Esophagus squamous epithelium (tissue), 5 donors: ENCODE results near the gene TRPV2. TPM values are rescaled to one million over a fixed set of nuclear protein-coding genes. Genes with fewer than 3 reads are reported as not detected.

Experiments used
- DNase-seq: peaks from one replicate; lab custom pipeline; 2025; lab: John Stamatoyannopoulos, UW
- H3K27ac ChIP-seq, 4 donors: fragments of 200-600 bp; sonication (generic); one replicate each; pipeline ENCODE4 v1.5.1; 2016 to 2019; ENCODE audit warnings: mild to moderate bottlenecking in 1 of 4
- H3K27me3 ChIP-seq, 4 donors: fragments of 200-600 bp; sonication (generic); 1 replicate in 3 of 4; 2 replicates in 1 of 4; pipeline versions ENCODE4 v1.5.1 to v1.6.0; 2017 to 2021; ENCODE audit warnings: antibody characterized with exemption in 1 of 4
- H3K36me3 ChIP-seq, 3 donors: fragments of 200-600 bp; sonication (generic); one replicate each; pipeline ENCODE4 v1.5.1; 2016 to 2019
- H3K4me1 ChIP-seq, 3 donors: fragments of 200-600 bp; sonication (generic); one replicate each; pipeline ENCODE4 v1.5.1; 2017 to 2019
- H3K4me3 ChIP-seq, 4 donors: fragments of 200-600 bp; sonication (generic); 1 replicate in 3 of 4; 2 replicates in 1 of 4; pipeline ENCODE4 v1.5.1; 2016 to 2019; ENCODE audit warnings: mild to moderate bottlenecking in 2 of 4, moderate library complexity in 1 of 4
- H3K9me3 ChIP-seq, 3 donors: fragments of 200-600 bp; sonication (generic); one replicate each; pipeline ENCODE4 v1.5.1; 2016 to 2019
- POLR2A ChIP-seq, 4 donors: fragments of 450-650 bp; IDR thresholded peaks; one replicate each; pipeline ENCODE4 v1.6.1; 2017; ENCODE audit warnings: antibody characterized with exemption in 4 of 4, mild to moderate bottlenecking in 4 of 4, moderate library complexity in 3 of 4
- WGBS, 2 donors: methylation state at CpG; one replicate each; pipeline ENCODE4 v1.1.5; 2018; 5-methylcytosine and 5-hydroxymethylcytosine counted together
- intact Hi-C: fragments of 100-400 bp; cut with DNase I; formaldehyde crosslinking; loops from one replicate; pipeline ENCODE4 v1.15.0; 2022
- total RNA-seq, 4 donors: library from RNA; depleted of rRNA; stranded (reverse); fragments of >200 nt; gene quantifications; one replicate each; pipeline ENCODE4 v1.1.0, GENCODE V29; 2016
- TF ChIP-seq, protein P1 (sequence below), 6 experiments: fragments of 450-650 bp in 4 of 6; fragments of 200-600 bp in 2 of 6; sonication (generic) in 2 of 6; IDR thresholded peaks; one replicate each; pipeline ENCODE4 v1.5.1; 2016 to 2019; ENCODE audit warnings: antibody characterized with exemption in 6 of 6, mild to moderate bottlenecking in 4 of 6, moderate library complexity in 4 of 6
- donor health status: DM: yes; HTN: yes; CAD: no.

Gene TRPV2
- total RNA-seq, 4 donors from 2014 or later: 1.7 to 8.4 (median 2.5) TPM

DNA sequence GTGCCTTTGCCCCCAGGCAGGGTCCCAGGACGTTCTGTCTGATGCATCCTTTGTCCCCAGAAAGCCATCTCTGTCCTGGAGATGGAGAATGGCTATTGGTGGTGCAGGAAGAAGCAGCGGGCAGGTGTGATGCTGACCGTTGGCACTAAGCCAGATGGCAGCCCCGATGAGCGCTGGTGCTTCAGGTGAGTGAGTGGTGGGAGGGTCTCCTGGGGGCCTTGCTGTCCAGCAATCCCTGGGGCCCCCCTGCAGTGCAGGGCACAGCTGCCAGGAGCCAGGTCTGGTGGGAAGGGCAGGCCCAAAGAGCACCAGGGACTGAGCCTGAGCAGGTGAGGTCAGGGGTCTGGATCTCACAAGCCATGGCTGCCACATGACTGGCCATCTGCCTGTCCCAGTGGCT, 18.1 kb downstream of the TRPV2 start:
- Histone ChIP-seq H3K4me3 (no peak overlapping the region), H3K4me1 (peaks cover 0 to 12% (median 0%) of the 10 kb centered on the region in 3 donors), H3K36me3 (peaks cover 0 to 2% (median 0%) of the 10 kb centered on the region in 3 donors), H3K27me3 (no peaks in the 10 kb centered on the region), H3K9me3 (no peaks in the 10 kb centered on the region), H3K27ac (no peak overlapping the region)
- intact Hi-C loops: no loop called here
- TF ChIP-seq, protein P1, sequence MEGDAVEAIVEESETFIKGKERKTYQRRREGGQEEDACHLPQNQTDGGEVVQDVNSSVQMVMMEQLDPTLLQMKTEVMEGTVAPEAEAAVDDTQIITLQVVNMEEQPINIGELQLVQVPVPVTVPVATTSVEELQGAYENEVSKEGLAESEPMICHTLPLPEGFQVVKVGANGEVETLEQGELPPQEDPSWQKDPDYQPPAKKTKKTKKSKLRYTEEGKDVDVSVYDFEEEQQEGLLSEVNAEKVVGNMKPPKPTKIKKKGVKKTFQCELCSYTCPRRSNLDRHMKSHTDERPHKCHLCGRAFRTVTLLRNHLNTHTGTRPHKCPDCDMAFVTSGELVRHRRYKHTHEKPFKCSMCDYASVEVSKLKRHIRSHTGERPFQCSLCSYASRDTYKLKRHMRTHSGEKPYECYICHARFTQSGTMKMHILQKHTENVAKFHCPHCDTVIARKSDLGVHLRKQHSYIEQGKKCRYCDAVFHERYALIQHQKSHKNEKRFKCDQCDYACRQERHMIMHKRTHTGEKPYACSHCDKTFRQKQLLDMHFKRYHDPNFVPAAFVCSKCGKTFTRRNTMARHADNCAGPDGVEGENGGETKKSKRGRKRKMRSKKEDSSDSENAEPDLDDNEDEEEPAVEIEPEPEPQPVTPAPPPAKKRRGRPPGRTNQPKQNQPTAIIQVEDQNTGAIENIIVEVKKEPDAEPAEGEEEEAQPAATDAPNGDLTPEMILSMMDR (IDR thresholded peaks at IDR 0.05): no peak
- no peak for TF ChIP-seq POLR2A (IDR thresholded peaks at IDR 0.05)
- no peak for DNase-seq
- WGBS, 2 donors: 100% methylated on average over 3 of the region's 5 CpGs; no CpG with 5 or more reads in 1 of the 2 donors

DNA sequence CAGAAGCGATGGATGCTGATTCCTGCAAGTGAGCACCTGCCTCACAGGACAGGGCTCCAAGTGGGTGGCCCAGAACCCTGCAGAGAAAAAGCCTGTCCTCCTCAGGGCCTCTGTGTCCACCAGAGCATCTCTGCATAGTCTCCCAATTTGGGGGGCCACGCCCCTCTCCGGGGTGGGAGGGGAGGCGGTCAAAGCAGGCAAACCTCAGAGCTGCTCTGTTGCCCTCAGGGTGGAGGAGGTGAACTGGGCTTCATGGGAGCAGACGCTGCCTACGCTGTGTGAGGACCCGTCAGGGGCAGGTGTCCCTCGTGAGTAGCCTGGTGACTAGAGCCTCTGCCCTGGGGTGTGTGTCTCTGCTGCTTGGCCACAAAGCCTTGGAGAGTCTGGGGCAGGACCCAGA, 19.3 kb downstream of the TRPV2 start:
- H3K9me3 ChIP-seq: no peaks in the 10 kb centered on the region
- intact Hi-C loops: no loop called here
- H3K27me3 ChIP-seq: no peaks in the 10 kb centered on the region
- TF ChIP-seq POLR2A (IDR thresholded peaks at IDR 0.05): no peak
- TF ChIP-seq, protein P1 (IDR thresholded peaks at IDR 0.05): no peak
- 41 to 75% methylated on average over 2 to 3 of the region's 8 CpGs for WGBS, 2 donors
- no peak overlapping the region for H3K27ac ChIP-seq
- no peak overlapping the region for H3K4me3 ChIP-seq
- no peaks in the 10 kb centered on the region for H3K36me3 ChIP-seq
- no peak for DNase-seq
- H3K4me1 ChIP-seq: peaks cover 1 to 10% (median 2%) of the 10 kb centered on the region in 3 donors

DNA sequence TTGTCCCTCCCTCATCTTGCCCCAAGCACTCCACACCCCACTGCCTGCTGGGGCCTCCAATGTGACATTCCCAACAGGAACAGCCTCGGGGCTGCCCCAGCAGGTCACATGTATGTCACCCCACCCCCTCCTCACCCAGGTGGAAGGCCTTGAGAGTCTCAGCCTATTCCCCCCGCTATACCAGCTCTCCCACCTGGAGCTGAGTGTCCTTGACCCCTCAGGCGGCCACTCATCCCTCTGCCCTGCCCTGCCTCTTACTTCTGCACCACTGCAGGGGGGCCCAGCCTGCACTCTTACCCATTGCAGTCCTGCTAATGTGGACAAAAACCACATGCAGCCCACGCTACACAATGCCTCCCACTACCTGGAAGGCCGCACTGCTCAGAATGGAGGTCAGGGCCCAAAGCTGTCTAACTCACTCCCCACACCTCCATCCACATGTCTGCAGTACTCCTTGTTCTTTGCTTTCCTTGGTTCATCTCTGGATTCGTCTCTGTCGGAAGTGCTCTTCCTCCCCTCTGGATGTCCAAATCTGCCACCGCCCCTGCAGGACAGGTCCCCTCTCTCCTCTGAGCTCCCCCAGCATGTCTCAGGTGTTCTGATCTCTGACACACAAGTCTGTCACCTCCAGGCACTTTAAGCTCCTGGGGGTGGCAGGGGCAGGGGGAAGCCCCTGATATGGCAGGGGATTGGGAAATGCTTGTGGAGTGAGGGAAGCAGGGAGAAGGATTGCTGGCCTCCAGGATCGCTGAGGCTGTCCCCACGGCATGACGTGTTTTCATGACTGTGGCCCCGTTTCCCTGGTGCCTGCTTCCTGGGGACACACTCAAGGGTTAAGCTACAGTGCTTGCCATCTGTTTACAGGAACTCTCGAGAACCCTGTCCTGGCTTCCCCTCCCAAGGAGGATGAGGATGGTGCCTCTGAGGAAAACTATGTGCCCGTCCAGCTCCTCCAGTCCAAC, 20.8 kb downstream of the TRPV2 start:
- no peak overlapping the region for H3K4me3 ChIP-seq
- peaks cover 10 to 26% (median 15%) of the 10 kb centered on the region in 3 donors for H3K4me1 ChIP-seq
- H3K9me3 ChIP-seq: no peaks in the 10 kb centered on the region
- DNase-seq: no peak
- intact Hi-C loops: no loop called here
- peaks cover 0 to 9% (median 0%) of the 10 kb centered on the region in 3 donors for H3K36me3 ChIP-seq
- no peak overlapping the region for H3K27ac ChIP-seq
- TF ChIP-seq, protein P1 (IDR thresholded peaks at IDR 0.05): no peak
- no peak for TF ChIP-seq POLR2A (IDR thresholded peaks at IDR 0.05)
- H3K27me3 ChIP-seq: no peaks in the 10 kb centered on the region
- 71 to 79% methylated on average over 11 of the region's 14 CpGs for WGBS, 2 donors

DNA sequence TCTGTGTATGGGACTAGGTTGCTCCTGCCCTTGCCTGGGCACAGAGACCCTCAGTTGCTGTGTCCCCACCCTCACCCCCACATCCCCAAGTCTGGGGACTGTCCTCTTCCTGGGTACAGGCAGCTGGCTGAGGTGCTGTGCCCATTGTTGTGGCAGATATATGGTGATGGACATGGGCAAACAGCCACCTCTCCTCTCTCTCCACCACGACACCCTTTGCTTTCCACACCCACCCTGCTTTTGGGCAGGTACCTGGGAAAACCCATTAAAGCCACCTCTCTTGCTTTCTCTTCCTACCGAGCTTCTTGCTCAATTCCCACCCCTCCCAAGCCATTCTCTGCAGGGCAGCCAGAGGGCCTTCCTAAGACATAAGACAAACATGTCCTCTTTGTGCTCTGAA, 21.7 kb downstream of the TRPV2 start:
- Histone ChIP-seq H3K9me3 (no peaks in the 10 kb centered on the region), H3K4me3 (no peak overlapping the region), H3K36me3 (peaks cover 2 to 18% (median 5%) of the 10 kb centered on the region in 3 donors), H3K4me1 (peaks cover 11 to 35% (median 24%) of the 10 kb centered on the region in 3 donors), H3K27me3 (no peaks in the 10 kb centered on the region), H3K27ac (no peak overlapping the region)
- intact Hi-C loops: no loop called here
- 32 to 63% methylated on average over 2 of the region's 2 CpGs for WGBS, 2 donors
- DNase-seq: no peak
- no peak for TF ChIP-seq POLR2A (IDR thresholded peaks at IDR 0.05)
- TF ChIP-seq, protein P1 (IDR thresholded peaks at IDR 0.05): no peak

DNA sequence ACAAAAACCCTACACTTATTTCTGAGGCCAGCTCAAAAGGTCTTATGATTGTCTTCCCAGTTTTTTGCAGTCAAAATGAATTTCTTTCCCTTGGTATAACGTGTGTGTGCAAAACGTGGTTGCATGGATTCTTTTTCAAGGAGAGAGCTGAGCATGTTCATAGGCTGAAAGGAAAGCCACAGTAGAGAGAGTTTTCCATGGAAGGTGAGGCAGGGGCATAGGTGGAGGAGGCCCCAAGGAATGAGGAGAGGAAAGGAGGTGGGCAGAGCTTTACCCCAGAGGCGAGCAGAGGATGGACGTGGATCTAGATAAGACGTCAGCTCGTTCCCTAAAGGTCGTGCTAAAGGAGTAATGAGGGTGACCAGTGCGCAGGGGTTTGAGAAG, 22.8 kb downstream of the TRPV2 start:
- Histone ChIP-seq H3K27me3 (no peaks in the 10 kb centered on the region), H3K4me3 (peak overlapping the region; percentile 27 to 88 (median 80)), H3K27ac (peak overlapping the region; percentile 84 to 98 (median 90)), H3K9me3 (no peaks in the 10 kb centered on the region), H3K4me1 (peaks cover 22 to 45% (median 34%) of the 10 kb centered on the region in 3 donors), H3K36me3 (peaks cover 12 to 29% (median 14%) of the 10 kb centered on the region in 3 donors)
- intact Hi-C loops: no loop called here
- TF ChIP-seq POLR2A (IDR thresholded peaks at IDR 0.05): no peak
- TF ChIP-seq, protein P1 (IDR thresholded peaks at IDR 0.05): no peak
- DNase-seq: no peak
- 20 to 22% methylated on average over 8 of the region's 8 CpGs for WGBS, 2 donors
